ENCODE results near the gene BTRC. TPM values are rescaled to one million over a fixed set of nuclear protein-coding genes. Genes with fewer than 3 reads are reported as not detected.
A peak's percentile ranks its signal among the peaks of the same experiment; 100 is the strongest.

Gene BTRC
- total RNA-seq, 2 experiments from 2014 or later = 14.4 to 15.5 TPM

DNA sequence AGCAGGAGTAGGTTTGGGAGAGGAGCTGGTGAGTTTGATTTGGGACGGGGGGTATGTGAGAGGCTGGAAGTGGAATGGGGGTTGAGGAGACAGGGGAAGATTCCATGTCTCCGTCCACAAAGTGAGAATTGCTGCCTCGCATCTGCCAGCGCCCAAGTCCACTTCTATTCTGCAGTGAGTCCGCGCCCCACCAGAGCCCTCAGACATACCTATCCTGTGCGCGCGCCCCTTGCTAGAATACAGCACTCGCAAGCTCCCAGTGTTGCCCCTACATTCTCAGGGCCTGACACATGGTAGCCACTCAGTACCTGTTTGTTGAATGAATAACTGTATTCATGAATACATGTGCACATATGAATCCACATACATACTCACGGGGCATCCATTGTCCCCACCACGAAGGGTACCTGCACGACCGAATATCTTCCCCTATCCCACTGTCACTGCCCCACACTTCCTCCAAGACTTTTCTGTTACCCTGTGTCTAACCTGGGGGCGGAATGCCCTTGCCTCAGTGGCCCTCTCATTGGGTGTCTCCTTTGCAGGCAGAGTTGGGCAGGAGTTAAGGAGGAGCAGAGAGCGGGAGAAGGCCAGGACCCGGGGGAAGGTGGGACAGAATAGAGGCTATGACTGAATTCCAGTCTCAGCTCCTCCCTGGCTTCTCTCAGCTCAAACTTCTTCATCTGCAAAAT lies 214.2 kb downstream of the BTRC start:
- DNase-seq = no peak
- H3K9me3 Mint-ChIP-seq = no peaks in the 10 kb centered on the region
- POLR2A ChIA-PET = no interaction called here
- no peaks in the 10 kb centered on the region for H3K36me3 Mint-ChIP-seq (ENCODE audit: low read depth)
- CTCF ChIA-PET = interaction anchor here (0.5 to 4.5 kb wide), 7 partner anchors 11 to 1765 kb away, joined by 3 to 67 read pairs (median 4); no protein-coding TSS in a partner anchor
- H3K4me3 Mint-ChIP-seq = no peak overlapping the region
- no peak overlapping the region for H3K27ac Mint-ChIP-seq
- peaks cover 46% of the 10 kb centered on the region for H3K27me3 Mint-ChIP-seq
- H3K4me1 Mint-ChIP-seq = peaks cover 18% of the 10 kb centered on the region

DNA sequence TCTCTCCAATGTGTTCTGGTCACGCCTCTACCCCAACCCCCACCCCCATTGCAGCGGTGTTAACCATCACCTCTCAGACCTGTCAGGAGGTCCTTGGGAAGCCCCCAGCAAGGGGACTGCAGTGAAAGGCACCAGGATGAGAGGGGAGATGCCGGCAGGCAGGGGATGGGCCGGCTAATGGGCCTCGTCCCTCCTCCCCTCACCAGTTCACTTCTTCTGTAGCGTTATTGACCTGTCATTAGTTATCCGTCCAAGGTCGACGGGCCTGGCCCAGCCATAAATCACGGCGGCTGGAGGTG lies 215.3 kb downstream of the BTRC start:
- ChIA-PET CTCF (interaction anchor here (0.6 to 4.5 kb wide), 18 partner anchors 8 to 519 kb away, joined by 3 to 67 read pairs (median 5); partner anchors contain the start of genes DPCD and POLL), POLR2A (interaction anchor here (1.9 kb wide), 1 partner anchor 11 kb away, joined by 5 read pairs; no protein-coding TSS in a partner anchor)
- no peak for DNase-seq
- Mint-ChIP-seq H3K9me3 (no peaks in the 10 kb centered on the region), H3K4me3 (no peak overlapping the region), H3K27me3 (peaks cover 43% of the 10 kb centered on the region), H3K4me1 (peaks cover 18% of the 10 kb centered on the region), H3K36me3 (ENCODE audit: low read depth) (no peaks in the 10 kb centered on the region), H3K27ac (no peak overlapping the region)

DNA sequence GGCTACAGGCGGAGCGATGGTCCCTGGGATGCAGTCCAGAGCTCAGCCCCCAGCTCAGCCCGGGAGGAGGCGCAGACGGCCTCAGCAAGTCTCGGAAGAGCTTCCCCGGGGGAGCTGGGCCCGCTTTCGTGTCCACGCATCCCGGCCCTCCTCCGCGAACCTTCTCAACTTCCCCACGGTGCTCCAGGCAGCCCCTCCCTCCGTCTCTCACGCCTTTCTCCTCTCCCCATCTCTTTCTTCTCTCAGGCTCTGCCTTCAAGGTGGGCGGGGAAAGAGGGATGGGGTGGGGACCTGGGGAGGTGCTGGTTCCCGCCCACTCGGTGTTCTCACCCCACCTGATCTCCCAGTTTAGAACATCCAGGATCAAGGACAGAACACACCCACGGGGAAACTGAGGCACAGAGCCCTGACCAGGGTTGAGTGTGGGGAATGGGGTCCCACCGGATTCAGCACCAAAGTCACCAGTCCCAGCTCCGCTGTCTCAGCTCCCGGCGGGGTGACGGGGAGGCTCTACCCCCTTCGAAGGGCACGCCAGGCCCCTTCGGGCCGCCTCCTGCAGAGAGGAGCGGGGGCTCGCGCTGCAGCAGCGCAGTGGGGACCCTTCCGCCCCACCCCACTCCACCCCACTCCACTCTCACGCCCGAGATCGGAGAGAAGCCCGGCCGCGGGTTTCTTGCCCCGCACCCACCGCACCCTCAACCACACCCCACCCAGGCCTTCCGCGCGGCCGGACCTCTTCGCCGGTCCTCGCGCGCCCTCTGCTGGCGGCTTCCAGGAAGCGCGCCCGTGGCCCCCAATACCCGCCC lies 215.9 kb downstream of the BTRC start:
- peak; percentile 84 for DNase-seq
- POLR2A ChIA-PET = interaction anchor here (1.9 kb wide), 1 partner anchor 12 kb away, joined by 5 read pairs; no protein-coding TSS in a partner anchor
- CTCF ChIA-PET = interaction anchor here (0.6 to 4.5 kb wide), 25 partner anchors 9 to 520 kb away, joined by 3 to 67 read pairs (median 5); partner anchors contain the start of genes DPCD and POLL
- H3K9me3 Mint-ChIP-seq = no peaks in the 10 kb centered on the region
- H3K4me1 Mint-ChIP-seq = peaks cover 18% of the 10 kb centered on the region
- H3K4me3 Mint-ChIP-seq = peak overlapping the region; percentile 73
- H3K27me3 Mint-ChIP-seq = peaks cover 41% of the 10 kb centered on the region
- no peak overlapping the region for H3K27ac Mint-ChIP-seq
- no peaks in the 10 kb centered on the region for H3K36me3 Mint-ChIP-seq (ENCODE audit: low read depth)

DNA sequence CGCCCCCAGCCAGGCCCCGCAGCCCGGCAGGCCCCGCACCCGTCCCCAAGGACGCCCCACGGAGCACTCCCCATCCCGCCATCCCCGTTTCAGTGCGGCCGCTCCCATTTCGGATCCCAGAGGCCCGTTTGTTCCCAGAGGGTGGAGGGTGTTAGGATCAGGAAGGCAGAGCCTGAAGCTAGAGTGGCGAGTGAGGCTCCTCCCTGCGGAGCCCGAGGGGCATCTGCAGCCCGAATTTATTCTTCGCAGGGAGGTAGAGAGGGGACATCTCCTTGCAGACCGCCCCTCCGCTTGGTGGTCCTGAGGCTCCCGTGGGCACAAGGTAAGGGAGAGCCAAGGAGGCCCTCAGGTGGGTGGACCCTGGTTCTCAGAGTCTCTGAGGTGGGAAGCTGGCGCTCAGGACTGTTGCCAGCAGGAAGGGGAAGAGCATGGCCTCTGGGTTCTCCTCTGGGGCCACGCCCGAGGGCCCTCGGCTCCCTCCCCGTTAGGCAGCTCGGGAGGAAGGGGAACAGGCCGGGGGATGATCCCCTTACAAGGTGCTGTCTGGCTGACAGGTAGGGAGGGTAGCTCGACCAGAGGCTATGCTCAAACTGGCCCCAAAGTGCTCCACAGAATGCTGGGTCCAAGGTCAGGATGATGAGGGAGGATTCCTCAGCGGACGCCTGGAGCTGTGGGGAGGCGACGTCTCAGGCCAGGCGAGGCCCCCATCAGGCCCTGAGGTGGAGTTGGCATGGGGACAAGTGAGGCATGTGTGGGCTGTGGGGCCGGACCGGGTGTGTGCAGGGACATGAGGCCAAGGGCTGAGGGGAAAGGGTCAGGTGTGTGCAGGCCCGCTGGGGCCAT lies 216.7 kb downstream of the BTRC start:
- H3K9me3 Mint-ChIP-seq = no peaks in the 10 kb centered on the region
- DNase-seq = no peak
- no peak overlapping the region for H3K27ac Mint-ChIP-seq
- H3K4me3 Mint-ChIP-seq = peak overlapping the region; percentile 73
- ChIA-PET CTCF (interaction anchor here (0.6 to 4.5 kb wide), 28 partner anchors 8 to 520 kb away, joined by 3 to 67 read pairs (median 5); partner anchors contain the start of genes DPCD and POLL), POLR2A (interaction anchor here (1.1 to 1.9 kb wide), 4 partner anchors 10 to 824 kb away, joined by 3 to 5 read pairs (median 4); no protein-coding TSS in a partner anchor)
- peaks cover 18% of the 10 kb centered on the region for H3K4me1 Mint-ChIP-seq
- peaks cover 35% of the 10 kb centered on the region for H3K27me3 Mint-ChIP-seq
- no peaks in the 10 kb centered on the region for H3K36me3 Mint-ChIP-seq (ENCODE audit: low read depth)

DNA sequence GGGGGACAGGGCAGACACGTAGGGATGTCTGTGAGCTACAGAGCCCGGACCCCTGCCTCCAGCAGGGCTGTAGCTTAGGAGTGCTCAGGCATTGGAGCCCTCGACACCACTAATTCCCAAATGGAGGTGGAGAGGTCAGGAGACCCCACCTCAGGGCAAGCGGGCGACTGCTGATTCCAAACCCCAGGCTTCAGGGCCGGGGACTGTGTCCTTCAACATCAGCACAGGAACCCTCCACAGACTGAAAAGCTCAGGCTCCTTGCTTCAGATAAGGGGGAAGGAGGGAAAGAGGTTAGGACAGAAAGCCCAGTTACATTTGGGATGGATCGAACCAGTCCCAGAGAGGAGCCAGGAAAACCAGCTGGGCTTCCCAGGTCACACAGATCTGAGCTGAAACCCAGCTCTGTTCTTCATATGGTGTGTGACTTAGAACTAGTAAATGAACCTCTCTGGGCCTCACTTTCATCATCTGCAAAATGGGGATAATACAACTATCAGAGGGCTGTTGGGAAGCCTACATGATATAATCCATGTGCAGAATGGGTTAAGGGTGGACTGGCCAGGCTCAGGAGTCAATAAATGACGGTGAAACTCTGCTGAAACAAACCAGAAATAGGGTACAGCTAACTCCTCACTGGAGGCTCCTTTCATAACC lies 217.4 kb downstream of the BTRC start:
- no peaks in the 10 kb centered on the region for H3K9me3 Mint-ChIP-seq
- H3K27me3 Mint-ChIP-seq = peaks cover 29% of the 10 kb centered on the region
- no peaks in the 10 kb centered on the region for H3K36me3 Mint-ChIP-seq (ENCODE audit: low read depth)
- H3K4me3 Mint-ChIP-seq = no peak overlapping the region
- POLR2A ChIA-PET = interaction anchor here (1.1 kb wide), 3 partner anchors 10 to 823 kb away, joined by 3 to 4 read pairs (median 3); no protein-coding TSS in a partner anchor
- no peak overlapping the region for H3K27ac Mint-ChIP-seq
- CTCF ChIA-PET = interaction anchor here (0.6 to 4.5 kb wide), 23 partner anchors 7 to 410 kb away, joined by 3 to 67 read pairs (median 5); partner anchors contain the start of genes DPCD and POLL
- H3K4me1 Mint-ChIP-seq = peaks cover 16% of the 10 kb centered on the region
- DNase-seq = no peak

- Mint-ChIP-seq H3K27me3 (peaks cover 25% of the 10 kb centered on the region), H3K27ac (no peak overlapping the region), H3K9me3 (no peaks in the 10 kb centered on the region), H3K4me3 (no peak overlapping the region), H3K36me3 (ENCODE audit: low read depth) (no peaks in the 10 kb centered on the region), H3K4me1 (peaks cover 14% of the 10 kb centered on the region)
- DNase-seq = no peak
- ChIA-PET POLR2A (no interaction called here), CTCF (interaction anchor here (1.1 to 4.5 kb wide), 6 partner anchors 10 to 359 kb away, joined by 3 to 67 read pairs (median 5); no protein-coding TSS in a partner anchor)
These were observed 218.2 kb downstream of the BTRC start for GRCh38 chr10:101572126-101572525.

- H3K27me3 Mint-ChIP-seq = peaks cover 19% of the 10 kb centered on the region
- ChIA-PET POLR2A (no interaction called here), CTCF (interaction anchor here (0.9 to 1.3 kb wide), 3 partner anchors 119 to 359 kb away, joined by 3 read pairs; no protein-coding TSS in a partner anchor)
- H3K9me3 Mint-ChIP-seq = no peaks in the 10 kb centered on the region
- H3K27ac Mint-ChIP-seq = no peak overlapping the region
- no peak for DNase-seq
- H3K4me3 Mint-ChIP-seq = no peak overlapping the region
- H3K36me3 Mint-ChIP-seq (ENCODE audit: low read depth) = no peaks in the 10 kb centered on the region
- peaks cover 14% of the 10 kb centered on the region for H3K4me1 Mint-ChIP-seq
These were observed 218.8 kb downstream of the BTRC start for GRCh38 chr10:101572785-101573184.

- Mint-ChIP-seq H3K36me3 (ENCODE audit: low read depth) (peaks cover 5% of the 10 kb centered on the region), H3K9me3 (no peaks in the 10 kb centered on the region), H3K4me3 (no peak overlapping the region), H3K4me1 (peaks cover 14% of the 10 kb centered on the region), H3K27me3 (peaks cover 8% of the 10 kb centered on the region), H3K27ac (no peak overlapping the region)
- POLR2A ChIA-PET = no interaction called here
- no peak for DNase-seq
- CTCF ChIA-PET = interaction anchor here (0.5 to 0.9 kb wide), 2 partner anchors 95 to 207 kb away, joined by 3 read pairs; no protein-coding TSS in a partner anchor
These were observed 220.2 kb downstream of the BTRC start for GRCh38 chr10:101573885-101574753.

DNA sequence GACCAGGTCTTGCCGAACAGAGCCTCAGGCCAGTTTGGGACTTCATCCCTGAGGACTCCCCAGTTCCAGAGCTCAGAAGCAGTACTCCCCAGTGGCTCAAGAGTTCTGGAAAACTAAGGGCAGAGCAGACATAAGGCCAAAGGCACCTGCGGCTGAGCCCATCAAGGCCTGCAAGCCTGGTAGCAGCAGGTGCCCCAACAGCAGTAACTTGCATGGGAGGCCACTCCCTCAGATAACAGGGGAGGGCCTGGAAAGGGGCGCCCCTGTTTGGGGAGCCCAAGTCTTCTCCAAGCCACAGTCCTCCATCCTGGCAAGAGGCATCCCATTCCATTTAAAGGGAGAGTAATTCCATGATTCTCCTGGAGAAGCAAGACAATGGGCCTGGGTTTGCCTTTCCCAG lies 221.1 kb downstream of the BTRC start:
- no peak overlapping the region for H3K4me3 Mint-ChIP-seq
- no peaks in the 10 kb centered on the region for H3K27me3 Mint-ChIP-seq
- H3K4me1 Mint-ChIP-seq = peaks cover 7% of the 10 kb centered on the region
- ChIA-PET POLR2A (no interaction called here), CTCF (no interaction called here)
- H3K27ac Mint-ChIP-seq = no peak overlapping the region
- H3K36me3 Mint-ChIP-seq (ENCODE audit: low read depth) = peaks cover 5% of the 10 kb centered on the region
- no peak for DNase-seq
- no peaks in the 10 kb centered on the region for H3K9me3 Mint-ChIP-seq

DNA sequence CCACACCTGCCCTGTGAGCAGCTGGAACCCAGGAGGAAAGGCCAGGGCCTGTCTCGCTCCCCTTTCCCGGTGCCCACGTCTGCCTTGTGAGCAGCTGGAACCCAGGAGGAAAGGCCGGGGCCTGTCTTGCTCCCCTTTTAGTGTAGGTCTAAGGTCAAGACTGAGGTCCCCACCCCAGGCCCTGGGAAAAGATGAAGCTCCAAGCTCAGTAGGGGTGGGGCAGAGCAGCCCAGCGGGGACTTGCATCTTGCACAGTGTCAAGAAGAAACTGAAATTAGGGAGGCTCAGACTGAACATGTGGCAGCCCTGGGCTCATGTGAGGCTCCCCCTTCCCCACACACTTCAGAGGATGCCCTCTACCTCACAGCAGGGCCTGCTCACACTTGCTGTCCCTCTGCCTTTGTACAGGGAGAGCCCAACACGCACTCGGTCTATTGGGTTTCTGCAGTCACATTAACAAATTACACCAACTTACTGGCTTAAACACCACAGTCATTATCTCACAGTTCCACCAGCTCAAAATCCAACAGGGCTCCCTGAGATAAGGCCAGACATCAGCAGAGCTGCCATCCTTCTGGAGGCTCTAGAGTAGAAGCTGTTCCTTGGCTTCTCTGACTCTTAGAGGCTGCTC lies 221.7 kb downstream of the BTRC start:
- POLR2A ChIA-PET = interaction anchor here (0.6 to 1.3 kb wide), 2 partner anchors 12 to 307 kb away, joined by 3 to 5 read pairs; partner anchors contain the start of genes DPCD and POLL
- H3K36me3 Mint-ChIP-seq (ENCODE audit: low read depth) = peaks cover 5% of the 10 kb centered on the region
- CTCF ChIA-PET = interaction anchor here (0.6 to 1.6 kb wide), 5 partner anchors 24 to 769 kb away, joined by 3 to 8 read pairs (median 3); no protein-coding TSS in a partner anchor
- no peak overlapping the region for H3K4me3 Mint-ChIP-seq
- peaks cover 4% of the 10 kb centered on the region for H3K4me1 Mint-ChIP-seq
- no peak overlapping the region for H3K27ac Mint-ChIP-seq
- no peak for DNase-seq
- H3K27me3 Mint-ChIP-seq = no peaks in the 10 kb centered on the region
- no peaks in the 10 kb centered on the region for H3K9me3 Mint-ChIP-seq

All from activated CD4-positive, alpha-beta memory T cell treated with anti-CD3 and anti-CD28 coated beads, Interleukin-2, amount 10 ng/mL, durations not matched to agents 7 days and 5 days (primary cell).